Skeletal muscle tissue (tissue), 4 donors: ENCODE data around the gene DHRS2. TPM values are rescaled to one million over a fixed set of nuclear protein-coding genes. Genes with fewer than 3 reads are reported as not detected.

Experiments used
- H3K27ac ChIP-seq: one replicate; pipeline ENCODE4 v1.7.0; 2013; ENCODE audit warnings: mild to moderate bottlenecking, low read depth, low read length, inconsistent platforms
- H3K27me3 ChIP-seq, 3 donors: one replicate each; pipeline ENCODE4 v1.7.0; 2013; ENCODE audit warnings: low read length in 3 of 3; ENCODE audit not compliant: control insufficient read depth in 3 of 3, insufficient read depth in 3 of 3
- H3K36me3 ChIP-seq, 3 donors: one replicate each; pipeline ENCODE4 v1.7.0; 2013; ENCODE audit warnings: low read length in 3 of 3; ENCODE audit not compliant: control insufficient read depth in 3 of 3, insufficient read depth in 3 of 3
- H3K4me1 ChIP-seq, 3 donors: one replicate each; pipeline ENCODE4 v1.7.0; 2013; ENCODE audit warnings: low read length in 3 of 3, mild to moderate bottlenecking in 3 of 3; ENCODE audit not compliant: control insufficient read depth in 3 of 3, insufficient read depth in 3 of 3
- H3K4me3 ChIP-seq, 3 donors: one replicate each; pipeline ENCODE4 v1.7.0; 2013; ENCODE audit warnings: low read length in 3 of 3
- H3K9ac ChIP-seq, 3 donors: one replicate each; pipeline ENCODE4 v1.7.0; 2013; ENCODE audit warnings: low read length in 3 of 3, mild to moderate bottlenecking in 3 of 3, moderate library complexity in 2 of 3, low read depth in 1 of 3
- H3K9me3 ChIP-seq, 3 donors: one replicate each; pipeline ENCODE4 v1.7.0; 2013; ENCODE audit warnings: low read length in 3 of 3; ENCODE audit not compliant: control insufficient read depth in 3 of 3
- total RNA-seq: library from RNA; depleted of rRNA; stranded (reverse); fragments of >200 nt; gene quantifications from one replicate; pipeline ENCODE4 v1.2.3, GENCODE V29; 2014
- donor health status: Osteomylitis.

Gene DHRS2
- total RNA-seq, 1 donor from 2014 or later, result not detected

DNA sequence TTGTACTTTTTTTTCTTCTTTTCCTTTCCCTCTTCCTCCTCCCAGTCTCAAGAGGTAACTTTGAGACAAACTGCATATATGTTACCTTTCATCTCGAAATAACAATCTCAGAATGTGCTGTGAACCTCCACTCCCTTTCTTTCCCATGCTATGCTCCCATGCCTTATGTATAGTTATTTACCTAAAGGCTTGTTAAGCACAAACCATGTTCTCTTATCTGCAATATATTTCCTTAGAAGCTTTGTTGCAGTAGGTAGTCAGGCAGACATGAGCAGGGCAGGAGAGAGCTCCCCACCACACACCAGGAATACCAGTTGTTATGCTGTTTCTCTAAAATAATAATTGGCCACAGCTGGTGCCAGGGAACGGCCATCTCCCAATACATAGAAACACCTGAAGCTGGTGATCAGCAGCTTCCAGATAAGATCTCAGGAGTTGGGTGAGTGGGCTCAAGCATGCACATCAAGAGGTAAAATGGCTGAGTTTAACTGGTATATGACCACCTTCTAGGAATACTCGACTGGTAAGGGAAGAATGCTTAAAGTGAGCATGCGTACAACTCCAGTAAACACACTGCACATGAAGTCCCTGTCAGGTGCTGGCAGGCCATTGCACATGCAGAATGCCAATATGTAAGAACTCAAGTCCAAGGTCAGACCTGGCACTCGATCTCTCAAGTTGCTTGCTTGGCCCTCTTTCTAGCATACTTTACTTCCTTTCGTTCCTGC is 14.8 kb upstream of the DHRS2 start:
- H3K9me3 ChIP-seq, result no peaks in the 10 kb centered on the region
- H3K4me1 ChIP-seq, result no peaks in the 10 kb centered on the region
- H3K27me3 ChIP-seq, result peaks cover 0 to 6% (median 0%) of the 10 kb centered on the region in 3 donors
- H3K36me3 ChIP-seq, result no peaks in the 10 kb centered on the region
- no peak overlapping the region for H3K4me3 ChIP-seq
- no peak overlapping the region for H3K9ac ChIP-seq
- H3K27ac ChIP-seq, result no peak overlapping the region

DNA sequence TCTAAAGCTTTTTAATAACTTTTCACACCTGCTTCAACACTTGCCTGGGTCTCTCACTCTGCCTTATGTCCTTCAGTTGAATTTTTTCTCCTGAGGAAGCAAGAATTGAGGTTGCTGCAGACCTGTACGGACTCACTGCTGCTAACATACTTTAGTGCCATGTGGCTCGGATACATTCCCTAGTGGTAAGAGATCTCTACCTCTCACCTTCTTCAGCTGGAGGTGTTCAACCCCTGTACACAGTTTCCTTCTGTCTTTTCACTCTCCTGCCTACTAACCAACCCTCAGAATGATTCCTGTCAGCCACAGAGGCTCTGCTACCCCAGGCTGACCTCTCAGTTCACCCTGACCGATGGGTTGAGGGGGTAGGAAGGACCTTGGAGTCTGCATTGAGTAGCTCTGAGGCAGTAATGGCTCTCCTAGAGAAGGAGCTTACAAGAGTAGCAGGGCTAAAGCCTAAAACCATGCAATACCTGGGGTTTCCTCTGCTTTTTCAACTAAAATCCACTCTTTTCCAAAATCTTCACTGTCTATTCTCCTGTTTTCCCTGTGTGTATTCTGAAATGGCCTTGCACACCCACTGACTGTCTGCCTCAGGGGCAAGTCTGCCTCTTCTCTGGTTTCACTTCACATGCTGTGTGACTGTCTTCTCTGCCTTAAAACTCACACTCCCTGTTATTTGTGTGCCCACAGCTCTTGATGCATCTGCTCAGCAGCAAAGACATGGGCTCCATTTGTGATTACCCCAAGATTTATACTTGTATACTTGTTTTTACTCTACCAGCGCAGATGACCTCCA is 14.0 kb upstream of the DHRS2 start:
- peaks cover 0 to 6% (median 0%) of the 10 kb centered on the region in 3 donors for H3K27me3 ChIP-seq

DNA sequence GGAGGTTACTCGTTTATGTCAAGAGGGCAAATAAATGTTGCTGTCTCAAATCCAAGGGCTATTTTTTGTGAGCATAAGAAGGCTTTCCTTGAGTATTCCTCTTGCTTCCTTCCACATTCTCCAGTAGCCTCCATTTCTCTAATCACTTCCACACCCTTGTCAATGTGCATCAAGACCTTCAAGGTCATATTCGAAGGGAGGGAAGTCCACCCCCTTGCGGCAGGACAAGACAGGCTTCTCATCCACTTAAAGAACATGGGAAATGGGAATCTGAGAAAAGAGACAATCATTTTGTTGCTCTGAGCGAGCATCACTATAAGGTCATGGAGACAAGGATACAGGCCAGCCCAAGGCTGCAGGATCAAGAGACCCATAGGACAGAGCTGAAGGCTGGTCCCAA is 13.2 kb upstream of the DHRS2 start:
- no peak overlapping the region for H3K27ac ChIP-seq
- H3K9ac ChIP-seq, result no peak overlapping the region
- no peaks in the 10 kb centered on the region for H3K4me1 ChIP-seq
- no peaks in the 10 kb centered on the region for H3K9me3 ChIP-seq
- H3K4me3 ChIP-seq, result no peak overlapping the region
- no peaks in the 10 kb centered on the region for H3K36me3 ChIP-seq
- peaks cover 0 to 6% (median 0%) of the 10 kb centered on the region in 3 donors for H3K27me3 ChIP-seq

More for the DNA sequence above, 14.0 kb upstream of the DHRS2 start:
- H3K9me3 ChIP-seq, result no peaks in the 10 kb centered on the region
- H3K4me1 ChIP-seq, result no peaks in the 10 kb centered on the region
- no peak overlapping the region for H3K4me3 ChIP-seq
- H3K36me3 ChIP-seq, result no peaks in the 10 kb centered on the region
- H3K27ac ChIP-seq, result no peak overlapping the region
- no peak overlapping the region for H3K9ac ChIP-seq

DNA sequence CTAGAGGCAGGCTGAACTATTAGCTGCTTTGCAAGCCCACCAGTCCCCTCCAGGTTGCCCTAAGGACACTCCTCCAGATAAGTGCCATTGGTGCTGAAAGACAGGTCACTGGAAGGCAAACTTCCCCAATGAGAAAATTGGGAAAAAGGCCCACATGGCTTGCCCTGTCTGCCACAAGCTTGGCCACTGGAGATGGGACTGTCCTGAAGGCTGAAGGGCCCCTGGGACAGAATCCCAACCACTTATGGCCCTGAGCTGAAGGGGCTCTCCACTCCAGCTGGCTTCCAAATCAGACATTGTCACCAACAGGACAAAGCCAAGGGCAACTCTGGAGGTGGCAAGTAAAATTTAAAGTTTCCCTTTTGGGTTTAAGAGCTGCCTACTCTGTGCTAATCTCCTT is 12.2 kb upstream of the DHRS2 start:
- Histone ChIP-seq H3K27me3 (peaks cover 0 to 6% (median 0%) of the 10 kb centered on the region in 3 donors), H3K4me1 (no peaks in the 10 kb centered on the region), H3K4me3 (no peak overlapping the region), H3K27ac (no peak overlapping the region), H3K9me3 (no peaks in the 10 kb centered on the region), H3K36me3 (no peaks in the 10 kb centered on the region), H3K9ac (no peak overlapping the region)

DNA sequence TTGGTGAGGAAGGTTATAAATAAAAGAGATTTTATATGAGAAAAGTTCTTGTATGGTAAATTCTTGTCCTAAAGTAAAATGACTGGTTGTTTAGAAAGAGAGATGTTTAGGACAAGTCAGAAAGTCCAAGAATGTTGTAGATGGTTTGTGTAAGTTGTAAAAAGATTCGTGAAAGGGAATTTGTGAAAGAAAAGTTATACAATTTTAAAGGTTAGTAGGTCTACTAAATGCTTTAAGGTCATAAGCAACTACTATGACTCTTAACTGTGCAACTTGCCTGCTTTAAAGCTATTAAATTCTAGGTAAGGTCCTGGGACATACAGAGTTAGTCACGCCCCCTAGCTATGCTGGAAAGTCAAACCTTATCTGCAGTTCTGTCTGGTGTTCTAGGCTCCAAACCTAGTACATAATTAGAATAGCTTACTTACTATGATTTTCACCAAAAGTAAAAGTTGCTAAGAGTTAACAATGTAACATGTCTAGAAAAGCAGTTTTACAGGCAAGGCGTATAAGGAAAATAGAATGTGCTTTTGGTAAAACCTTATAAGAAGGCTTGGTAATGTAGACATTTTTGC is 11.2 kb upstream of the DHRS2 start:
- no peaks in the 10 kb centered on the region for H3K36me3 ChIP-seq
- no peaks in the 10 kb centered on the region for H3K4me1 ChIP-seq
- no peak overlapping the region for H3K27ac ChIP-seq
- no peak overlapping the region for H3K9ac ChIP-seq
- H3K9me3 ChIP-seq, result no peaks in the 10 kb centered on the region
- peaks cover 0 to 6% (median 0%) of the 10 kb centered on the region in 3 donors for H3K27me3 ChIP-seq
- H3K4me3 ChIP-seq, result no peak overlapping the region

DNA sequence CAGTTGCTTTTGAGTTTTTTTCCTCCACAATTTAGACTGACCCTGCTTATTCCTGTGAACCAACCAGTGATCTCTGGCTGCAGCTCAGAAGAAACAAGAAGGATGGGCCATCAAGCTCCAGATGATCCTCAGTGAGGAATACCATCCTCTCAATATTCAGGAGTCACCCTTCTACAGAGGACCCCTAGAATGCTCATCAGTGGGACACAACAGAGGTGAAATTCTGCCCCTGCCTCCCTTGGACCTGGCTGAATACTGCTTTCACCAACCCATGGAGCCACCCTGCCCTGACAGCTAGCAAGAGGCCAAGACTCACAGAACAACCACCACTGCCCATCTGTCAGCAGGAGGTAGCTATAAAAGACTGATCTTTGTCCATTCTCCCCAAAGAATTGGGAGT is 9.2 kb upstream of the DHRS2 start:
- H3K27ac ChIP-seq, result no peak overlapping the region
- H3K27me3 ChIP-seq, result peaks cover 0 to 5% (median 0%) of the 10 kb centered on the region in 3 donors
- peaks cover 0 to 2% (median 0%) of the 10 kb centered on the region in 3 donors for H3K4me1 ChIP-seq

DNA sequence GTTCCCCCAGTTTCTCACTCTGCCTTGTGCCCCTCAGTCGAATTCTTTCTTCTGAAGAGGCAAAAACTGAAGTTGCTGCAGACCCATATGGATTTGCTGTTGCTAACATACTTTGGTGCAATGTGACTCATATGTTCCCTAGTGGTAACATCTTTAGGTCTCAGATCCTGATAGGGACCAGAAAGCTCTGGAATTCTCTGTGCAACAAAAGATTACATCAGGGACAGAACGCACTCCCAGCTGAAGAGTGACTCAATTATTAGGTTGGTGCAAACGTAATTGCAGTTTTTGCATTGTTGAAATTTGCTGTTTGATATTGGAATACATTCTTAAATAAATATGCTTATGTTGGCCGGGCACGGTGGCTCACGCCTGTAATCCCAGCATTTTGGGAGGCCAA is 8.2 kb upstream of the DHRS2 start:
- no peak overlapping the region for H3K27ac ChIP-seq
- H3K36me3 ChIP-seq, result no peaks in the 10 kb centered on the region

More for the DNA sequence above, 9.2 kb upstream of the DHRS2 start:
- Histone ChIP-seq H3K9ac (no peak overlapping the region), H3K9me3 (no peaks in the 10 kb centered on the region), H3K4me3 (no peak overlapping the region), H3K36me3 (no peaks in the 10 kb centered on the region)

DNA sequence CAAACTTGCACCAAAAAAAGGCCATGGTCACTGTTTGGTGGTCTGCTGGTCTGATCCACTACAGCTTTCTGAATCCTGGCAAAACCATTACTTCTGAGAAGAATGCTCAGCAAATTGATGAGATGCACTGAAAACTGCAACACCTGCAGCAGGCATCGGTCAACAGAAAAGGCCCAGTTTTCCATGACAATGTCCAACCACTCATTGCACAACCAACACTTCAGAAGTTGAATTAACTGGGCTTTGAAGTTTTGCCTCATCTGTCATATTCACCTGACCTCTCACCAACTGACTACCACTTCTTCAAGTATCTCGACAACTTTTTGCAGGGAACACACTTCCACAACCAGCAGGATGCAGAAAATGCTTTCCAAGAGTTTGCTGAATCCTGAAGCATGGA is 7.0 kb upstream of the DHRS2 start:
- H3K9me3 ChIP-seq, result no peaks in the 10 kb centered on the region
- H3K36me3 ChIP-seq, result no peaks in the 10 kb centered on the region
- H3K27ac ChIP-seq, result no peak overlapping the region
- H3K4me3 ChIP-seq, result no peak overlapping the region
- no peaks in the 10 kb centered on the region for H3K27me3 ChIP-seq
- H3K9ac ChIP-seq, result no peak overlapping the region
- peaks cover 0 to 3% (median 0%) of the 10 kb centered on the region in 3 donors for H3K4me1 ChIP-seq

More for the DNA sequence above, 8.2 kb upstream of the DHRS2 start:
- Histone ChIP-seq H3K4me1 (peaks cover 0 to 3% (median 0%) of the 10 kb centered on the region in 3 donors), H3K9me3 (no peaks in the 10 kb centered on the region), H3K4me3 (no peak overlapping the region), H3K27me3 (no peaks in the 10 kb centered on the region), H3K9ac (no peak overlapping the region)

DNA sequence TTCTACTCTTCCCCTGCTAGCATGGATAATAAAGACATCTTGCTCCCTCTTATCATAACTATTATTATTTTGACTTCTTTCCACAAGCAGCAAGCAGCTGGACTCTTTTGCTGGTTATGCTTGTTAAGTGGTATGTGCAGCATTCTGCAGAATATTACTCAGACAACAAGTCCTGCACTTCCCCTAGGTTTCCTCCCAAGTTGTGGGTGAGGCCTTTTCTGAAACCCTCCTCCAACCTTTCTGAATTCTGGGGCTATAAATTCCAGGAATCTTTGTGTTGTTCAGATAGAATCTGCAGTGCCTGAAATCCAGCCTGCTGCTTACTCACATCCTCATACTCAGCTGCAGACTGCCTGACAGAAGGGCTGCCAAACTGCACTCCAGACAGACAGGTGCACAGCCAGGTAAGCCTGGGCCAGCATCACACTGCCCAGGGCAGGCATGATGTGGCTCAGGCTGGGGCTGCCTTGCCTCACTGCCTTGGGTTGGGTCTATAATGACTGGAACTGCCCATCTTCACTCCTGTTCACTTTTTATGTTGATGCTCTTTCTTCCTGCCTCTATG is 6.2 kb upstream of the DHRS2 start:
- no peaks in the 10 kb centered on the region for H3K9me3 ChIP-seq
- H3K27me3 ChIP-seq, result no peaks in the 10 kb centered on the region
- no peak overlapping the region for H3K27ac ChIP-seq
- H3K9ac ChIP-seq, result no peak overlapping the region
- no peaks in the 10 kb centered on the region for H3K36me3 ChIP-seq
- H3K4me1 ChIP-seq, result peaks cover 0 to 3% (median 0%) of the 10 kb centered on the region in 3 donors
- no peak overlapping the region for H3K4me3 ChIP-seq
